HS-5 (cell line): Measurements from ENCODE around the gene SIRT1.
"Not testable (repeated sequence)": the region's sequence is repeated elsewhere in the genome, so short reads cannot be mapped to it uniquely, and the experiment has no call there.

ENCODE experiments used
- DNase-seq: peaks from one replicate; pipeline ENCODE4 v3.0.0-alpha.2; 2012; ENCODE audit warnings: low read depth

SIRT1 gene

DNA sequence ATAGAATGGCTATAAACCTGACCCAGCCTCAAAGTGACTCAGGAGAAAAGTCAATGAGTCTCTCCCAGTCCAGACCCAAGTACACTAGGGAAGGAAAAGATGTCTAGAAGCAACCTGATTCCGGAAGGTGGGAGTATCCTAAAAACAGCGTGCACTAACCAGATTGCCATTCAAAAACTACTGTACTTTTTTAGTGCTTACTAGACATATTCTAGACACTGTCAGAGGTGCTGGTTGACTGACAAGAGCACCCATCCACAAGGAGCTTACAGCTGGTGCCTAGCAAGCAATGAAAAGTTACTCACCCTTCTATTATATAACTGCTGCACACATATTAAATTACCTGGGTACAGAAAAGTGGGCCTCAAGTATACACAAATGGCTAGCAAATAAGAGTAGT lies 81.0 kb downstream of the SIRT1 start:
- no peak for DNase-seq

DNA sequence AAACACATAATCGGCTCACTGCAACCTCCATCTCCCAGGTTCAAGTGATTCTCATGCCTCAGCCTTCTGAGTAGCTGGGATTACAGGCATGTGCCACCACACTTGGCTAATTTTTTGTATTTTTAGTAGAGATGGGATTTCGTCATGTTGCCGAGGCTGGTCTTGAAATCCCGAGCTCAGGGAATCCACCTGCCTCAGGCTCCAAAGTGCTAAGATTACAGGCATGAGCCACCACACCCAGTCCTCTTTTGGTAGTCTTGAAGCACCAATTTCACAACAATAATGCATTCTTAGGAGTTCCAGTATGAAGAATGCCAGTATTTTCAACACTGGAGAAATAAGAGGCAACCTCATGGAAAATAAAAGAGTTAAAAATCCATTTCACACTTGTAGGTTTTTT lies 81.6 kb downstream of the SIRT1 start:
- not testable (repeated sequence) for DNase-seq
